Activated CD4-positive, alpha-beta memory T cell treated with anti-CD3 and anti-CD28 coated beads for 36 hours (primary cell): ENCODE data around the gene LRRC59. TPM values are rescaled to one million over a fixed set of nuclear protein-coding genes. Genes with fewer than 3 reads are reported as not detected.
"Not testable (repeated sequence)": the region's sequence is repeated elsewhere in the genome, so short reads cannot be mapped to it uniquely, and the experiment has no call there.

ENCODE experiments used
- CTCF ChIA-PET: fragments of 350-600 bp; sonication (Branson Sonifier 250); formaldehyde crosslinking; loops from one replicate; lab custom pipeline; 2021; ENCODE audit warnings: antibody characterized with exemption, inconsistent platforms; lab: Charles Lee
- POLR2A ChIA-PET: fragments of 350-600 bp; sonication (Branson Sonifier 250); formaldehyde crosslinking; loops from one replicate; lab custom pipeline; 2021; ENCODE audit warnings: antibody characterized with exemption; lab: Charles Lee
- DNase-seq: peaks from one replicate; pipeline ENCODE4 v3.0.0-alpha.2; 2020
- H3K27ac Mint-ChIP-seq: one replicate; pipeline ENCODE4 v1.8.0; 2021; ENCODE audit warnings: mixed read lengths
- H3K27me3 Mint-ChIP-seq: one replicate; pipeline ENCODE4 v1.8.0; 2021; ENCODE audit warnings: mixed read lengths
- H3K36me3 Mint-ChIP-seq: one replicate; pipeline ENCODE4 v1.8.0; 2021; ENCODE audit warnings: mixed read lengths
- H3K4me1 Mint-ChIP-seq: one replicate; pipeline ENCODE4 v1.8.0; 2021; ENCODE audit warnings: low read depth, mixed read lengths
- H3K4me3 Mint-ChIP-seq: one replicate; pipeline ENCODE4 v1.8.0; 2021; ENCODE audit warnings: mild to moderate bottlenecking, mixed read lengths
- H3K9me3 Mint-ChIP-seq: one replicate; pipeline ENCODE4 v1.8.0; 2021; ENCODE audit warnings: mixed read lengths
- intact Hi-C: fragments of 100-400 bp; cut with micrococcal nuclease; formaldehyde crosslinking; loops from one replicate; pipeline ENCODE4 v1.15.1; 2023
- total RNA-seq, 2 experiments: library from RNA; stranded (reverse); gene quantifications; one replicate each; pipeline ENCODE4 v1.2.3, GENCODE V29; 2021

The LRRC59 gene
- total RNA-seq, 2 experiments from 2014 or later = 77.1 to 78.8 TPM

DNA sequence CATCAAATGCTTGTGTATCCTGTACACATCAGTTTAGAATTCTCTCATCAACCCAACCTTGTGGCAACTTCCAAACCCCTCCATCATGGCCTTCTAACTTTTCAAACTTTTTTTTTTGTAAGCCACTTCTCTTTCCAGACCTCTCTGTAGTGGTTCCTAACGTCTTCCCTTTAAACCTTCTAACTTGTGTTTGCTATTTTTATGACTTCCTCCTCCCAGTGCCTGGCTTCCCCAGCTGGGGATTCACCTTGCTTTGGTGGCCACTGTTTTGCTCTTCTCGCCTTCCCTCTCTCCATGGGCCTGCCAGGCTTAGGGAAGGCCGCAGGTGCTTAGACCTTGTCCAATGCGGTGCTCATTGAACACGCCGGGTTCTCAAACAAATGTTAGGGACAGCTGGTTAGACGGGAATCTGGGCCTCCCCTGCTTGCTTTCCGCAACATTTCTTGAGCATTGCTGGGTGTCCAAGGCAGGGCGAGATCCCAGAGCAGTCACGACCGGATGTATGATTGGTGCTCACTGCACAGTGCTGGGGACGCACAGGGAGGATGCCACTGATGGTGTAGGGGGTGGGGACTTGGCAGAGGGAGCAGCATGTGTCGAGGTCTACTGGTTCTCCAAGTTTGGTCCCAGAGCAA is 52.5 kb downstream of the LRRC59 start:
- Mint-ChIP-seq H3K4me3 (peak overlapping the region; percentile 71), H3K27ac (peak overlapping the region; percentile 73), H3K36me3 (no peaks in the 10 kb centered on the region), H3K27me3 (no peaks in the 10 kb centered on the region), H3K9me3 (no peaks in the 10 kb centered on the region), H3K4me1 (peaks cover 38% of the 10 kb centered on the region)
- intact Hi-C loops = no loop called here
- ChIA-PET CTCF (interaction anchor here (0.6 to 7.3 kb wide), 4 partner anchors 16 to 250 kb away, joined by 3 to 64 read pairs (median 4); no protein-coding TSS in a partner anchor), POLR2A (interaction anchor here (2.0 kb wide), 1 partner anchor 36 kb away, joined by 10 read pairs; no protein-coding TSS in a partner anchor)
- DNase-seq = peak; percentile 23

DNA sequence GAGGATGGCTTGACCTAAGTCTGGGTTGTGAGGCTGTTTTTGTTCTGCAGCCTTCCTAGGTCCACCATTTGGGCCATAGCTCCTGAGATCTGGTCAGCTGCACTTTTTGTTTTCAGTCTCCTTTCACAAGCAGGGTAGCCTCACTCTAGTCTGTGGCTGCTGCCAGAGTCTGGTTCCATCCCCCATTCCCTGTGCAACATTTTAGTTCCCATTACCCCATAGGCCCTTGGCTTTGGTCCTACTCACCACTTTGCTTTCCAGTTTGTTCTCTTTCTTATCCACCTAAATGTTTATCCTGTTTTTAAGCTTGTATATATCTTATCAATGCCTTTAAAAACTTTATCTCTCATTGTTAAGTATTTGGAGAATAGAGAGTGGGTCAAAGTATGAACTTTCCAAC is 57.9 kb downstream of the LRRC59 start:
- H3K36me3 Mint-ChIP-seq = peaks cover 5% of the 10 kb centered on the region
- no peak overlapping the region for H3K4me3 Mint-ChIP-seq
- DNase-seq = no peak
- no peaks in the 10 kb centered on the region for H3K4me1 Mint-ChIP-seq
- H3K27ac Mint-ChIP-seq = no peak overlapping the region
- peaks cover 10% of the 10 kb centered on the region for H3K9me3 Mint-ChIP-seq
- intact Hi-C loops = no loop called here
- ChIA-PET CTCF (interaction anchor here (1.5 kb wide), 1 partner anchor 139 kb away, joined by 4 read pairs; no protein-coding TSS in a partner anchor), POLR2A (no interaction called here)
- peaks cover 3% of the 10 kb centered on the region for H3K27me3 Mint-ChIP-seq

DNA sequence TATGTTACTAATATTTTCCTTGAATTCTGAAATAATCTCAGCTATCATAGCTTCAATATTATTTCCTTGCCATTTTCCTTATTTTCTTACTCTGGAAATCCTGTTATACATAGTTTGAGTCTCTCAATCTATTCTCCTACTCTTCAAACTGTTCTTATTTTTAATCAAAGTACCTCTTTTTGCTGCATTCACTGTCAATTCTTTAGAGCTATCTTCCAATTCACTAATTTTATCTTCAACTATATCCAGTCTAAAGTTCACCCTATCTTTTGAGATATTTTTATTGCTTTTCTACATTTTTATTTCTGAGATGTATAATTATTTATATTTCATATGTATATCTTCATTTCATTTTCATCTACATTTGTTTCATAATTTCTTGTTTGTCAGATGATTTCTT is 58.7 kb downstream of the LRRC59 start:
- peaks cover 10% of the 10 kb centered on the region for H3K9me3 Mint-ChIP-seq
- ChIA-PET CTCF (interaction anchor here (0.6 to 1.5 kb wide), 4 partner anchors 23 to 169 kb away, joined by 3 to 7 read pairs (median 5); no protein-coding TSS in a partner anchor), POLR2A (no interaction called here)
- H3K4me1 Mint-ChIP-seq = peaks cover 4% of the 10 kb centered on the region
- intact Hi-C loops = no loop called here
- H3K27me3 Mint-ChIP-seq = peaks cover 5% of the 10 kb centered on the region
- no peak overlapping the region for H3K27ac Mint-ChIP-seq
- no peak for DNase-seq
- no peak overlapping the region for H3K4me3 Mint-ChIP-seq
- peaks cover 5% of the 10 kb centered on the region for H3K36me3 Mint-ChIP-seq

DNA sequence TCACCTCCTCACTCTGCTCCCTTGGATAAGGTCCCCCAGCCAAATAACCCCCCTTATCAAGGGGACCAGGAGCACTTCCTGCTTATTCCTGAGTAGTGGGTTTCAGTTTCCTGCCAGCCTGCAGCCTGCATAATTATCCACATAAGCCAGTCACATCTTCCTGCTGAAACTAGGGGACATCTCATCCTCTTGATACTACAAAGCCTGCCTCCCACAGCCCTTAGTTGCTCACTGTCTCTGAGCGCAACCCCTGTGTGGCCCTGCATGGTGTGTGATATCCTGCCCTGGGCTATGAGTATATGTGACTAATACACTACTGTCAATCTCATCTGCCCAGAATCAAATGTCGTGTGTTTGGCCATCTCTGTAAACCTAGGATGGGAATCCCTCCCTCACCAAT is 59.4 kb downstream of the LRRC59 start:
- POLR2A ChIA-PET = no interaction called here
- Mint-ChIP-seq H3K36me3 (peaks cover 5% of the 10 kb centered on the region), H3K4me1 (peaks cover 9% of the 10 kb centered on the region), H3K4me3 (no peak overlapping the region), H3K27ac (no peak overlapping the region), H3K27me3 (peaks cover 5% of the 10 kb centered on the region), H3K9me3 (peaks cover 10% of the 10 kb centered on the region)
- intact Hi-C loops = no loop called here
- CTCF ChIA-PET = interaction anchor here (0.6 to 1.2 kb wide), 3 partner anchors 24 to 168 kb away, joined by 3 to 7 read pairs (median 6); no protein-coding TSS in a partner anchor
- peak; percentile 52 for DNase-seq

DNA sequence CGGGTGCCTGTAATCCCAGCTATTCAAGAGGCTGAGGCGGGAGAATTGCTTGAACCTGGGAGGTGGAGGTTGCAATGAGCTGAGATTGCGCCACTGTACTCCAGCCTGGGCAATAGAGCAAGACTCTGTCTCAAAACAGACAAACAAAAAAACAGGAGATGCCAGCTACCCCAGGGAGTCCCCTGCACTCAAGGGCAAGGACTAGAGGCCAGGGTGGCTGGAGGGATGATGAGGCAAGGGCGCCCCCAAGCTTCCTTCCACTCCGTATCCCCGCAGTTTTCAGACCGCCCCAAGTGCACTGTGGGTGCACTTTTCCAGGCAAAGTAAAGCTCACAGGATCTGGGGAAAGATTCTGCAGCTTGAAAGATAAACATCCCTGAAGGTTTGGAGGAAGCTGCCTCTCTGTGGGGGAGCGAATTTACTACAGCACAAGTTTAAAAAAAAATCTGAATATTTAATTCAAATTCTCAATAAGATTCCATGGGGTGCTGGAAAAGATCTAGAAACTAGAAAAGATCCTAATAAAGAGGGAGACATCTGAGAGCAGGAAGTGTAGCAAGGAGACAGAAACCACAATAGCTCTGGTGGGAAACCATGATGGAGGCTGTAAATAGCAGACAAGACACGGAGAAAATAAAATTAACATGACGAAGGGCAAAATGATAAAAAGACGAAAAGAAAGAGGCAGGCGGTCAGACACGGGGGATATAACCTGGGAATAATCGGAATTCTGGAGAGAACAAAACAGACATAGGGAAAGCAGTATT is 63.8 kb downstream of the LRRC59 start:
- intact Hi-C loops = loop anchor here (1.0 to 5.0 kb wide), 3 partner anchors 61 to 133 kb away; partner anchors contain the start of gene TMEM92
- peaks cover 17% of the 10 kb centered on the region for H3K4me1 Mint-ChIP-seq
- ChIA-PET POLR2A (interaction anchor here (2.6 kb wide), 1 partner anchor 12 kb away, joined by 6 read pairs; the partner anchor contains the start of gene XYLT2), CTCF (interaction anchor here (1.0 to 2.0 kb wide), 3 partner anchors 29 to 164 kb away, joined by 5 to 6 read pairs (median 5); partner anchors contain the start of gene COL1A1)
- DNase-seq = peak; percentile 51
- peak overlapping the region; percentile 5 for H3K4me3 Mint-ChIP-seq
- not testable (repeated sequence) for H3K9me3 Mint-ChIP-seq, H3K27me3 Mint-ChIP-seq, H3K36me3 Mint-ChIP-seq, H3K27ac Mint-ChIP-seq

DNA sequence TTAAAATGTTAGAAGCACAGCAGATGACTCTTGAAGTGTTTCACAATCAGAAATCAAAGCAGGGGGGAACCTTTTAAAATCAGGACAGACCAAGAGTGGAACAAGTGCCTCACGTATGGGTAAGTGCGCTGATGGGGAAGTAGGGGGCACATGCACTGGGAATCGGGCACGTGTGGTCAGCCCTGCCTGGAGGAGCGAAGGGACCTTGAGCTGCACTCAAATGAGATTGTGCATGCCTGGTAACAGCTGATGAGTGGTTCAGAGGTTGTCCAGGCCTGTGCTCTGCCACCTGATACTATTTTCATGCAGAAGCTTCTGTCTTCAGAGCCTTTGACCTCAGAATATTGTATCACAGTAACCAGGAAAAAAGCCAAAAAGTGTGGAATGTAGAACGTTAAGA is 65.1 kb downstream of the LRRC59 start:
- Mint-ChIP-seq H3K4me3 (no peak overlapping the region), H3K36me3 (no peaks in the 10 kb centered on the region), H3K4me1 (peaks cover 17% of the 10 kb centered on the region), H3K27me3 (peaks cover 9% of the 10 kb centered on the region), H3K27ac (peak overlapping the region; percentile 3), H3K9me3 (no peaks in the 10 kb centered on the region)
- POLR2A ChIA-PET = interaction anchor here (0.6 kb wide), 1 partner anchor 172 kb away, joined by 3 read pairs; no protein-coding TSS in a partner anchor
- intact Hi-C loops = loop anchor here (5.0 kb wide), 2 partner anchors 60 to 120 kb away; partner anchors contain the start of gene TMEM92
- no peak for DNase-seq
- CTCF ChIA-PET = interaction anchor here (1.0 to 2.0 kb wide), 4 partner anchors 23 to 162 kb away, joined by 4 to 6 read pairs (median 5); partner anchors contain the start of gene COL1A1

Other genes starting within 250 kb of the LRRC59 start
- 10 to 100 TPM; 84.3 to 86.1 TPM for gene PPP1R9B, start 246.8 kb downstream of the LRRC59 start, total RNA-seq
- gene SGCA, start 231.5 kb downstream of the LRRC59 start, total RNA-seq = under 1 TPM in 1 of 2 experiments, not detected in 1; 0.59 TPM
- gene COL1A1, start 195.9 kb downstream of the LRRC59 start, total RNA-seq = 1 to 10 TPM; 2.3 to 3.7 TPM
- under 1 TPM in 1 of 2 experiments, not detected in 1; 0.07 TPM for gene TMEM92, start 123.1 kb downstream of the LRRC59 start, total RNA-seq
- 10 to 100 TPM; 41.3 to 43.3 TPM for gene XYLT2, start 51.4 kb downstream of the LRRC59 start, total RNA-seq
- gene MRPL27, start 24.3 kb downstream of the LRRC59 start, total RNA-seq = 10 to 100 TPM; 53.9 to 64.5 TPM
- 10 to 100 TPM; 47.7 to 48.1 TPM for gene EME1, start 24.3 kb downstream of the LRRC59 start, total RNA-seq
- 10 to 100 TPM; 20.1 to 23.6 TPM for gene ACSF2, start 28.7 kb upstream of the LRRC59 start, total RNA-seq
- not detected for gene CHAD, start 71.4 kb upstream of the LRRC59 start, total RNA-seq
- 10 to 100 TPM; 31.9 to 37.2 TPM for gene RSAD1, start 81.3 kb upstream of the LRRC59 start, total RNA-seq
- gene MYCBPAP, start 110.9 kb upstream of the LRRC59 start, total RNA-seq = 1 to 10 TPM; 8.1 to 8.5 TPM
- gene EPN3, start 135.2 kb upstream of the LRRC59 start, total RNA-seq = not detected
- 10 to 100 TPM; 22.8 to 23.4 TPM for gene SPATA20, start 149.7 kb upstream of the LRRC59 start, total RNA-seq
- gene CACNA1G, start 163.2 kb upstream of the LRRC59 start, total RNA-seq = under 1 TPM in 1 of 2 experiments, not detected in 1; 0.05 TPM
- gene ABCC3, start 237.4 kb upstream of the LRRC59 start, total RNA-seq = not detected